ENCODE data around the gene TSPAN5. TPM values are rescaled to one million over a fixed set of nuclear protein-coding genes. Genes with fewer than 3 reads are reported as not detected.

TSPAN5 gene
- total and polyA plus RNA-seq, 3 experiments from 2014 or later, result 15.9 to 29.7 (median 16.7) TPM

DNA sequence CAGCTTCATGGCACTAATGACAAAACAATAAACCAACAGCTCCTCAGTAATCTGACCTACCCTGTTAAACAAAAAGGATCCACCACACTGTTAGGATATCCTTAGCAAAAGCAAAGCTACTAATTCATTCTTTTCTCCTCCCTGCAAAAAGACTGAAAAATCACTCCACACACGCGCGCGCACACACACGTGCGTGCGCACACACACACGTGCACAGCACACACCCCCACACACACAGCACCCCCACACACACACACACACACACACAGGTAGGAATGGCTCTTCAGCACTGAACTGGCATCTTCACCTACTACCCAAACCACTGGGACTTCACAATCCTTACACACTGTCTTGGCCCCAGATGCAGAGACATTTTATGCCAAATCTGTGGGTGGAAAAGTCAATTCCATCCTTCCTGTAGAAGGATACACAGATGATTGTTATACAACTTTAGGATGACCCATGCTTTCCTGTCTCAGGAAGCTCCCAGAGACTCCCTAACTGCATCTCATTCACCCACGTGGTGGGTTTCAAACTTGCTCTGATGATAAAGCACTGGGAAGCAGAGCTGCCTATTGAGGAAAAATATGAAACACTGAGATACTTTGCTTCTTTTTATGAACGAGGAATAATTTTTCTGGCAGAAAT is 102.5 kb downstream of the TSPAN5 start:
- H3K4me3 Mint-ChIP-seq, result no peak overlapping the region
- no peaks in the 10 kb centered on the region for H3K27me3 ChIP-seq (ENCODE audit: insufficient read depth, low read length, poor library complexity, severe bottlenecking)
- no peaks in the 10 kb centered on the region for H3K9me3 Mint-ChIP-seq
- H3K27me3 Mint-ChIP-seq, result no peaks in the 10 kb centered on the region
- peaks cover 6 to 35% (median 30%) of the 10 kb centered on the region in 3 donors for H3K4me1 Mint-ChIP-seq
- no peak overlapping the region for H3K4me3 ChIP-seq (ENCODE audit: low read length)
- H3K27ac ChIP-seq (ENCODE audit: low read depth, low read length), result no peak overlapping the region
- no peaks in the 10 kb centered on the region for H3K36me3 ChIP-seq (ENCODE audit: insufficient read depth, low read length)
- H3K4me1 ChIP-seq (ENCODE audit: insufficient read depth, low read length), result no peaks in the 10 kb centered on the region
- DNase-seq, result no peak
- peaks cover 3 to 14% (median 8%) of the 10 kb centered on the region in 3 donors for H3K36me3 Mint-ChIP-seq
- no peaks in the 10 kb centered on the region for H3K9me3 ChIP-seq (ENCODE audit: low read length)
- POLR2A ChIA-PET, result no interaction called here
- H3K27ac Mint-ChIP-seq, result no peak overlapping the region
- CTCF ChIA-PET, result interaction anchor here (1.0 kb wide), 1 partner anchor 88 kb away, joined by 3 read pairs; no protein-coding TSS in a partner anchor

DNA sequence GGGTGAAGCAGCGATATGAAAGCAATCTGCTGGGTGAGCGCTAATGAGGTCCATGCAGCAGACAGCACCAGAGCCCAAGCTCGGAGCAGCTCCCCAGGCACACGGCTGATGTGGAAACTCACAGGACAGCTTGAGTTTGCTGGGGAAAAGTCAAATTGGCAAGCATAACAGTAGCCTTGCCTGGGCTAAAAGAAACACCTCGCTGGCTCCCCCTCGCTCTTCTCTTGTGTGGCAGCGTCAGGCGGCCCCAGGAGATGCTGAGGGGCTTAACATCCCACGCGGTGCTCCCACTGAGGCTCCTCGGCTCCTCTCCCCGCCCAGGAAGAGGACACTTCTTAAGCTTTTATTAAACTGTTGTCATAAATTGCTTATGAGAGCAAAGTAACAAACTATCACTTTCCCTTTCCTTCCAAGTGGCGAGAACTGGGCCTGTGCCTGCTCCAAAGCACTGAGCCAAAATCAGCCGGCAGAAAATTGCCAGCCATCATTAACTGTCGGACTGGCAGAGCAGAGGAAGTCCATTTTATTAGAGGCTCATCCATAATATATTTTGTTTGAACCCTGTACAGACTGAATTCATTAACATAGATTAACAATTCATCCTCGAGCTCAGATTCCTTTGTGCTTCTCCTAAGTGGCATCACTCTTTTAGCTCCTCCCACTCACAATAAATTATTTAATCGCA is 111.4 kb downstream of the TSPAN5 start:
- Mint-ChIP-seq H3K4me3 (no peak overlapping the region), H3K27ac (peak overlapping the region in 1 of 8 donors; percentile 18), H3K4me1 (peaks cover 17 to 34% (median 28%) of the 10 kb centered on the region in 3 donors), H3K36me3 (peaks cover 1 to 17% (median 5%) of the 10 kb centered on the region in 3 donors), H3K27me3 (no peaks in the 10 kb centered on the region), H3K9me3 (peaks cover 0 to 2% (median 0%) of the 10 kb centered on the region in 5 donors)
- ChIA-PET CTCF (no interaction called here), POLR2A (no interaction called here)
- no peak overlapping the region for H3K4me3 ChIP-seq (ENCODE audit: low read length)
- H3K27ac ChIP-seq (ENCODE audit: low read depth, low read length), result no peak overlapping the region
- H3K27me3 ChIP-seq (ENCODE audit: insufficient read depth, low read length, poor library complexity, severe bottlenecking), result no peaks in the 10 kb centered on the region
- no peaks in the 10 kb centered on the region for H3K4me1 ChIP-seq (ENCODE audit: insufficient read depth, low read length)
- H3K9me3 ChIP-seq (ENCODE audit: low read length), result no peaks in the 10 kb centered on the region
- no peaks in the 10 kb centered on the region for H3K36me3 ChIP-seq (ENCODE audit: insufficient read depth, low read length)
- DNase-seq, result no peak

DNA sequence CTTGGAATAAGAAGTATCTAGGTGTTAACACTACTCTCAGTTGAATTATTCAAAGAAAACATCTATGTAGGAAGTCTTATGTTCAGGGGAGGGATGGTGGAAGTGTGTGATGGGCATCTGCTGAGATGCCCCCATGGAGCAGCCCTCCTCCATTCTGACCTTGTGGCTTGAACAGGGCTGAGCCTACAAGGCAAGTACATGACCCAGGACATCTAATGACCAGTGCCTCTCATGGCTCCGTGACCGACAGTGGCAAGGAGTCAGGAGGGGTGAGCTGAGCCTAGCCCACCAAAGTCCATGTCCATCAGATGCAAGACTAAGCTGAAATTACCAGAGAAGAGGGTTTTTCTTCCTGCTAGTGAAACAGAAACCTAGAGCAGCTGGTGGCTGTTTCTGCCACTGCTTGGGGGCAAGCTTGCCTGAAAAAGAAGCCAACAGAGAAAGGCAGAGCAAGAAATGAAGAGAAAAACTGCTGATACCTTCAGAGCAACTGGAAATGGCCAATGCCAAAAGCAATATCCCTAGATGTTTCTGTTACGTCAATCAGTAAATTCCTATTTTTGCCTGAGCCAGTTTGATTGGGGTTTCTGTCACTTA is 113.5 kb downstream of the TSPAN5 start:
- H3K27ac Mint-ChIP-seq, result peak overlapping the region in 3 of 8 donors; percentile 1 to 45 (median 36)
- no peak overlapping the region for H3K4me3 Mint-ChIP-seq
- no peaks in the 10 kb centered on the region for H3K27me3 Mint-ChIP-seq
- CTCF ChIA-PET, result no interaction called here
- H3K27ac ChIP-seq (ENCODE audit: low read depth, low read length), result no peak overlapping the region
- DNase-seq, result no peak
- H3K4me1 ChIP-seq (ENCODE audit: insufficient read depth, low read length), result no peaks in the 10 kb centered on the region
- no peaks in the 10 kb centered on the region for H3K9me3 ChIP-seq (ENCODE audit: low read length)
- POLR2A ChIA-PET, result no interaction called here
- no peak overlapping the region for H3K4me3 ChIP-seq (ENCODE audit: low read length)
- no peaks in the 10 kb centered on the region for H3K9me3 Mint-ChIP-seq
- peaks cover 17 to 33% (median 28%) of the 10 kb centered on the region in 3 donors for H3K4me1 Mint-ChIP-seq
- no peaks in the 10 kb centered on the region for H3K36me3 Mint-ChIP-seq
- no peaks in the 10 kb centered on the region for H3K27me3 ChIP-seq (ENCODE audit: insufficient read depth, low read length, poor library complexity, severe bottlenecking)
- no peaks in the 10 kb centered on the region for H3K36me3 ChIP-seq (ENCODE audit: insufficient read depth, low read length)

DNA sequence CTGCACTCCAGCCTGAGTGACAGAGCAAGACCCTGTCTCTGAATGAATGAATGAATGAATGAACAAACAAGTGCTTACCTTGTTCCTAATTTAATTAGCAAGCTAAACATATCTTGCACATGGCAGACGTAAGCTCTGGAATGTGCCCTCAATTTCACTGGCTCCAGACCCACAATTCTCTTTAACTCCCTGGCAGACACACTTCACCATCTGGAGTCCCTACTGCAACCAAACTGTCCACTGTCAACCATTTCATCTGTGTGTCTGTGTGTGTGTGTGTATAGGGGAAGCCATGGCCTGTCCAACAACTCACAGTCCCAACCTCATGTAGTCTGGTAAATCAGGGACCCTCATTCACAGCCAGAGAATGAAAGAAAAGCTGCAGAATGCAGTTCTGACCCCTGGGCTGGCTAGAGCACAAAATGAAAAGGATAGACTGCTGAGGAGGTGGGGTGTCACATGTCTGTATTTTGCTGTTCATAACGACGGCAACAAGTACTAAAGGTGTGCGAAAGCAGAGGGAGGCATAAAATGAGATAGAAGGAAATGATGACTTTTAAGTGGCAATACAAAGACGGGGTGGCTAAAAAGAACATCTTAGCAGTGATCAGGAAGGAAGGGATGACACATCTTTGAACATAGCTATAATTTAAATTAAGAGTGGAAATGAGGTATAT is 114.1 kb downstream of the TSPAN5 start:
- Mint-ChIP-seq H3K36me3 (no peaks in the 10 kb centered on the region), H3K27ac (peak overlapping the region in 6 of 8 donors; percentile 1 to 91 (median 40)), H3K4me3 (no peak overlapping the region), H3K9me3 (no peaks in the 10 kb centered on the region), H3K27me3 (no peaks in the 10 kb centered on the region), H3K4me1 (peaks cover 17 to 33% (median 30%) of the 10 kb centered on the region in 3 donors)
- POLR2A ChIA-PET, result no interaction called here
- CTCF ChIA-PET, result no interaction called here
- no peaks in the 10 kb centered on the region for H3K36me3 ChIP-seq (ENCODE audit: insufficient read depth, low read length)
- no peaks in the 10 kb centered on the region for H3K4me1 ChIP-seq (ENCODE audit: insufficient read depth, low read length)
- H3K9me3 ChIP-seq (ENCODE audit: low read length), result no peaks in the 10 kb centered on the region
- no peaks in the 10 kb centered on the region for H3K27me3 ChIP-seq (ENCODE audit: insufficient read depth, low read length, poor library complexity, severe bottlenecking)
- no peak overlapping the region for H3K4me3 ChIP-seq (ENCODE audit: low read length)
- DNase-seq, result no peak
- H3K27ac ChIP-seq (ENCODE audit: low read depth, low read length), result no peak overlapping the region

DNA sequence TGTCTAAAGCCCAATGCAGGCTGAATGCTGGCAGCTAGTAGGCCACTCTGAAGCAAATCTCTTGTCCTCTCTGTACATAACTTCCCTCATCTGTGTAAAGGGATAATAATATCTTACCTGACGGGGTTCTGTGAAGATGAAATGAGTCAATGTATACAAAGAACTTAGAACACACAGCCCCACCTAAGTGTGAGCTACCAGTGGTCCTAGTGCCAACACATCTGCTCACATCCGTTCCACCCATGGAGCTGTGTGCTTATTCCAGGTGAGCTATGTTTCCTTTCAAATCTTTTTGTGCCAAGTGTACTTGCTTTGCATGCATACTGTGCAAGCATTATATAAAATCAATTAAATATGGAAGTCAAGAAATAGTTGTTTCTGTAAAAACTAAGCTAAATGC is 116.4 kb downstream of the TSPAN5 start:
- Histone ChIP-seq H3K36me3 (ENCODE audit: insufficient read depth, low read length) (no peaks in the 10 kb centered on the region), H3K4me3 (ENCODE audit: low read length) (no peak overlapping the region), H3K9me3 (ENCODE audit: low read length) (no peaks in the 10 kb centered on the region), H3K4me1 (ENCODE audit: insufficient read depth, low read length) (no peaks in the 10 kb centered on the region), H3K27ac (ENCODE audit: low read depth, low read length) (no peak overlapping the region), H3K27me3 (ENCODE audit: insufficient read depth, low read length, poor library complexity, severe bottlenecking) (no peaks in the 10 kb centered on the region)
- no peak overlapping the region for H3K27ac Mint-ChIP-seq
- ChIA-PET CTCF (interaction anchor here (1.3 kb wide), 1 partner anchor 11 kb away, joined by 3 read pairs; no protein-coding TSS in a partner anchor), POLR2A (no interaction called here)
- no peaks in the 10 kb centered on the region for H3K36me3 Mint-ChIP-seq
- peaks cover 15 to 32% (median 29%) of the 10 kb centered on the region in 3 donors for H3K4me1 Mint-ChIP-seq
- H3K9me3 Mint-ChIP-seq, result no peaks in the 10 kb centered on the region
- no peaks in the 10 kb centered on the region for H3K27me3 Mint-ChIP-seq
- H3K4me3 Mint-ChIP-seq, result no peak overlapping the region
- no peak for DNase-seq

DNA sequence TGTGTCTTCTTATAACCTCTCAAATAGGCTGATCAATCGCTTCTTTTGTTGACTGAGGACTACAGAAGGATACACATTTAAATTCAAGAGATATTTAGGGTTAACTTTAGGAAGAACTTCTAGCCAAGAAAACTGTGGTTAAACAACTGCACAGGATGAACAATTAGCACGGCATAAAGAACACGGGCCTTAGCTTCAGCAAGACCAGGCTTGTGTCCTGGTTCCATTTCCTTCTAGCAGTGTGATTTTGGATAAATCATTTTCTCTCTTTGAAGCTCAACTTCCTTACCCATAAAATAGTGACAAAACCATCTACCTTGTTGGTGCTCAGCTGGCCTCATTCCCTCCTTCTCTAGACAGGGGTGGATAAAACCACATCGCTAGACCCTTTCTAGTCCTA is 117.6 kb downstream of the TSPAN5 start:
- H3K4me1 Mint-ChIP-seq, result peaks cover 14 to 29% (median 24%) of the 10 kb centered on the region in 3 donors
- H3K4me1 ChIP-seq (ENCODE audit: insufficient read depth, low read length), result no peaks in the 10 kb centered on the region
- no peak overlapping the region for H3K27ac Mint-ChIP-seq
- H3K4me3 ChIP-seq (ENCODE audit: low read length), result no peak overlapping the region
- H3K4me3 Mint-ChIP-seq, result no peak overlapping the region
- no peaks in the 10 kb centered on the region for H3K9me3 Mint-ChIP-seq
- no peak for DNase-seq
- H3K36me3 ChIP-seq (ENCODE audit: insufficient read depth, low read length), result no peaks in the 10 kb centered on the region
- POLR2A ChIA-PET, result no interaction called here
- H3K36me3 Mint-ChIP-seq, result peaks cover 0 to under 1% (median 0%) of the 10 kb centered on the region in 3 donors
- H3K27me3 ChIP-seq (ENCODE audit: insufficient read depth, low read length, poor library complexity, severe bottlenecking), result no peaks in the 10 kb centered on the region
- no peaks in the 10 kb centered on the region for H3K27me3 Mint-ChIP-seq
- no peak overlapping the region for H3K27ac ChIP-seq (ENCODE audit: low read depth, low read length)
- CTCF ChIA-PET, result no interaction called here
- H3K9me3 ChIP-seq (ENCODE audit: low read length), result no peaks in the 10 kb centered on the region

DNA sequence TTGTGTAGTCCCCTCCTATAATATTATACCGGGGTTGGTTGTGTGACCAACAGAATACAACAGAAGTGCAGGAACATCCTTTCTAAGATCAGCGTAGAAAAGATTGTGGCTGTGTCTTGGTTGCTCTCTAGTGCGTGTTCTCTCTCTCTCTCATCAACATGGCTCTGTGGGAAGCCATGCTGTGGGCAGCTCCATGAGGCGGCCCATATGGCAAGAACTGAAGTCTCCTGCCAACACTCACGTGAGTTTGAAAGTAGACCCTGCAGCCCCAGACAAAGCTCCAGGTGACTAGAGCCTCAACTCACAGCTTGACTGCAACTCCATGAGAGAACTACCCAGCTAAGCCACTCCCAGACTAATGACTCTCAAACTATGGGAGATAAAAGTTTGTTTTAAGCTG is 118.7 kb downstream of the TSPAN5 start:
- H3K9me3 ChIP-seq (ENCODE audit: low read length), result no peaks in the 10 kb centered on the region
- no peaks in the 10 kb centered on the region for H3K27me3 Mint-ChIP-seq
- POLR2A ChIA-PET, result no interaction called here
- H3K36me3 ChIP-seq (ENCODE audit: insufficient read depth, low read length), result no peaks in the 10 kb centered on the region
- no peaks in the 10 kb centered on the region for H3K4me1 ChIP-seq (ENCODE audit: insufficient read depth, low read length)
- H3K9me3 Mint-ChIP-seq, result no peaks in the 10 kb centered on the region
- peaks cover 0 to 4% (median 0%) of the 10 kb centered on the region in 3 donors for H3K36me3 Mint-ChIP-seq
- CTCF ChIA-PET, result no interaction called here
- no peak overlapping the region for H3K27ac Mint-ChIP-seq
- no peak overlapping the region for H3K4me3 Mint-ChIP-seq
- H3K27me3 ChIP-seq (ENCODE audit: insufficient read depth, low read length, poor library complexity, severe bottlenecking), result no peaks in the 10 kb centered on the region
- no peak overlapping the region for H3K4me3 ChIP-seq (ENCODE audit: low read length)
- peaks cover 9 to 23% (median 19%) of the 10 kb centered on the region in 3 donors for H3K4me1 Mint-ChIP-seq
- no peak for DNase-seq
- H3K27ac ChIP-seq (ENCODE audit: low read depth, low read length), result no peak overlapping the region

DNA sequence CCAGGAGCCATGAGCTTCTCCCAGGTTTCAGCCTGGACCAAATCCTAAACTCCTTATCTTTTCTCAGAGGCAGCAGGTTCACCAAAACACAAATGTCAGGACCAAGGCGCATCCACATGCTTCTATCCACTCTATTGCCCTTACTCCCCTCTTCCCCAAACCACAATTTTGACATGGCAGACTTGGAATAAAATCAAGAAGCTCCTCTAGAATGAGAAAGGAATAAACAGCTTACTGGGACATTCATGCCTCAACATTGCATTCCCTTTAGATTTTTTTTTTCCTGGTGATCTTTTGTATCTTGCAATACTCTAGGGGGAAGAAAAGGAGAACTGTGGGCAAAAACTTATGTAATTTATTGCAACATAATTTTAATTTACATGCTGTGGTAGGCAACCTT is 119.1 kb downstream of the TSPAN5 start:
- no peak overlapping the region for H3K27ac ChIP-seq (ENCODE audit: low read depth, low read length)
- peaks cover 5 to 19% (median 15%) of the 10 kb centered on the region in 3 donors for H3K4me1 Mint-ChIP-seq
- H3K36me3 Mint-ChIP-seq, result peaks cover 0 to 4% (median 0%) of the 10 kb centered on the region in 3 donors
- ChIA-PET POLR2A (no interaction called here), CTCF (no interaction called here)
- no peaks in the 10 kb centered on the region for H3K27me3 Mint-ChIP-seq
- H3K27ac Mint-ChIP-seq, result no peak overlapping the region
- no peak for DNase-seq
- no peaks in the 10 kb centered on the region for H3K4me1 ChIP-seq (ENCODE audit: insufficient read depth, low read length)
- H3K4me3 Mint-ChIP-seq, result no peak overlapping the region
- H3K4me3 ChIP-seq (ENCODE audit: low read length), result no peak overlapping the region
- H3K9me3 ChIP-seq (ENCODE audit: low read length), result no peaks in the 10 kb centered on the region
- H3K36me3 ChIP-seq (ENCODE audit: insufficient read depth, low read length), result no peaks in the 10 kb centered on the region
- no peaks in the 10 kb centered on the region for H3K27me3 ChIP-seq (ENCODE audit: insufficient read depth, low read length, poor library complexity, severe bottlenecking)
- no peaks in the 10 kb centered on the region for H3K9me3 Mint-ChIP-seq

Measured in CD8-positive, alpha-beta memory T cell (primary cell).